HG02938 (cell line): ENCODE measurements around the gene COX10.
A peak's percentile ranks its signal among the peaks of the same experiment; 100 is the strongest.
"Not testable (repeated sequence)": the region's sequence is repeated elsewhere in the genome, so short reads cannot be mapped to it uniquely, and the experiment has no call there.

ENCODE experiments used
- ATAC-seq: cut with Tn5 transposase; IDR thresholded peaks from one replicate; pipeline ENCODE4 v1.9.1; 2021; ENCODE audit warnings: mild to moderate bottlenecking, moderate library complexity; ENCODE audit not compliant: unreplicated experiment

The COX10 gene

DNA sequence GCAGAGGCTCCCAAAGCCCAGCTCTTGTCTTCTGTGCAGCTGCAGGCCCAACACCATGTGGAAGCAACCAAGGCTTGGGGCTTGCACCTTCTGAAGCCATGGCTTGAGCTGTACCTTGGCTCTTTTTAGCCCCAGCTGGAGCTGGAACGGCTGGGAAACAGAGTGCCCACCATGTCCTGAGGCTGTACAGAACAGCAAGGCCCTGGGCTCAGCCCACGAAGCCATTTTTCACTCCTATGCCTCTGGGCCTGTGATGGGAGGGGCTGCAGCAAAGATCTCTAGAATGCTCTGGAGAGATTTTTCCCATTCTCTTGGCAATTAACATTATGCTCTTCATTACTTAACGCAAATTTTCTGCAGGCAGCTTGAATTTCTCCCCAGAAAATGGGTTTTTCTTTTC, 99.3 kb downstream of the COX10 start:
- no peak for ATAC-seq

DNA sequence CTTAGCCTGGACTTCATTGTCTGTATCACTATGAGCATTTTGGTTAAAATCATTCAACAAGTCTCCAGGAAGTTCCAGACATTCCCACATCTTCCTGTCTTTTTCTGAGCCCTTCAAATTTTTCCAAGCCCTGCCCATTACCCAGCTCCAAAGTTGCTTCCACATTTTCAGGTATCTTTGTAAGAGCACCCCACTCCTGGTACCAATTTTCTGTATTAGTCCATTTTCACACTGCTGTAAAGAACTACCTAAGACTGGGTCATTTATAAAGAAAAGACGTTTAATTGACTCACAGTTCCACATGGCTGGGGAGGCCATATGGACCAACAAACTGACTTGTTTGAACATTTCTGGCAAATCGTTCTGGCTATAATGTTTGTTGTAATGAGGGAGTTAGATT, 100.0 kb downstream of the COX10 start:
- ATAC-seq = no peak

DNA sequence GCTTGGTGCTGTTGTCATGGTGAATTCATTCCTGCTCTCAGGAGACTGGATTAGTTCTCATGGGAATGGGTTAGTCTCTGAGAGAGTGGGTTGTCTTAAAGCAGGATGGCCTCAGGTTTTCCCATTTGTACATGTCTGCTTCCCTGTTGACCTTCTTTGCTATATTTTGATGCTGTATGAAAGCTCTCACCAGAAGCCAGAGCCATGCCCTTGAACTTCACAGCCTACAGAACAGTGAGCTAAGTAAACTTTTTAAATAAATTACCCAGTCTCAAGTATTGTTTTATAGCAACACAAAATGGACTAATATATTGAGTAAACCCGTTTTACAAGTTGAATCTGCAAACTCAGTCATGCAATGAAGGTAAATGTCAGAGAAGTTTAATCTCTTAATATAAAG, 100.6 kb downstream of the COX10 start:
- no peak for ATAC-seq

DNA sequence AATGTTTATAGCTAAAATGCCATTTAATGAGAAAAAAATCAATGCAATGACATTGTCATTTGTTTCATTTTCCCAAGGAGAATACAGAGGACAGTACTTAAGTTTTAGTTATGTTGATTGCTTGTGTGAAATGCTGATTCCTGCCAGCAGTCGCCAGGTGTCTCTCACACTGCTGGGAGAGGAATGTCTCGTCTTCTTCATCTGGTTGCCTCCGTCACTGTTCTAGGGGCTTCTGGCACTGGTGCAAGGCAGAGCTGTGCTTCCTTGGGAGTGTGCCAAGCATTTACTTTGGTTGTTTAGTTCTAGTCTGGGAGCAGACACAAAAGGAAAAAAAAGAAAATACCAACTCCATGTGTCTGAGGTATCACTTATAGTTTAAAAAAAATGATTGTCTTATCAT, 107.7 kb downstream of the COX10 start:
- not testable (repeated sequence) for ATAC-seq

DNA sequence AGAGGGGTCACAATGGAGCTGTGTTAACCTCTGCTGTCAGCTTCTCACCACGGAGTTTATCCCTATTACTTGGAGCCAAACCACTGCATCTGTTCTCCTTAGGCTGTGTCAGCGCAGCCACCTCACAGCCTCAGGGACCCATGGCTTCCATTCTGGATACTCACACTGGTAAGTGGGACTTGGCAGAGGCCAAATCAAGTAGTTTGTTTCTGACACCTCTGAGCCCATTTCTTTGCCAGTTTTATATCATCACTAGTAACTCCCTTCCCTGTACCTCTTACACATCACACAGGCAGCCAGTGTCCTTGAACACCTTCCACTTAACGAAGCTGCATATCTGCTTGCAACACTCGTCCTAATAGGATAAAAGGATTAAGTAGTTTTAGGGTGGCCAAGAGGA, 108.5 kb downstream of the COX10 start:
- ATAC-seq = not testable (repeated sequence)

DNA sequence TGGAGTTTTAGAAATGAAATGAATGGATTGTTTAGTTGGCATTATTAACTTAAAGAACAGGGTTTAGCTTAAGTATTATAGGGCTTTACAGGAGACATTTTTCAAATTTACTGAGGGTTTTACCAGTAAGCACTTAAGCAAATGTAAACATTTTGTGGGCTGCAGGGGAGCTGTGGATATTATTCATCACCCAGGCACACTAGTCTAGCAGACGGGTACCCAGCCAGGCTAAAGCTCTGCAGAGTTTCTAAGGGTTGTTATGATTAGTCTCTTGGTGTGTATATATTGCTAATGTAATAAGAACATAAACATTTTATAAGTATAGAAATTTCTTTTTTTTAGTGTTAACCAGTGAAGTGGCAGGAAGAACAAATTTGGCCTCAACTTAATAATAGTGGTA, 110.6 kb downstream of the COX10 start:
- not testable (repeated sequence) for ATAC-seq

DNA sequence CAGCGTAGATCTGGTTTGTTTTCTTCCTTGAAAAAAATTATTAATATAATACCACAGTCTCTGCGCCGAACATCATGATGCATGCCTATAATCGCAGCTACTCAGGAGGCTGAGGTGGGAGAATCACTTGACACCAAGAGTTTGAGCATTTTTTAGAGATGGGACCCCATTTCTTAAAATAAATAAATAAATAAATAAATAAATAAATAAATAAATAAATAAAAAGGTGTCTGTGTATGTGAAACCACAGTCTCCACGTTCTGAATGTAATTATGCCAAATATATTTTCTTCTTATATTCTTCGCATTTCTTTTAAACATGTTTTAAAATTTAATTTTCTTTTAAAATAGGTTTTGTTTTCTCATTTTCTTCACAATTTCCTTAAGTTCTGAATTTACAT, 112.8 kb downstream of the COX10 start:
- not testable (repeated sequence) for ATAC-seq

DNA sequence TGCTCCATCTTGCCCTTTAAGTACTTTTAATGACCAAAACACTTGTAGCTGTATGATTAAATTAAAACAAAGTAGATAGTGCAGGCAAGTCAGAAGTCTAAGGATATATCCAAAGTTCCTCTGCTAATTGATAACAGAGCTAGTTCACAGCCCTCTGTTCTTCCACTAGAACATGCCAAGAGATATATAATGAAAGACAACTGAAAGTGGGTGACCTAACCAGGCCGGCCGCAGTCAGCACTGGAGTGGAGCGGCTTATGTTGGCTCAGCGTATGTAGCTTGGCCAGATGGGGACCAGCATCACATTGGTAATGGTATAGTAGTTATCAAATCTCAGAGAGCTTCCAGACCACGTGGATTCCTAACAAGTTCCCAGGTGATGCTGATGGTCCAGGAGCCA, 115.2 kb downstream of the COX10 start:
- not testable (repeated sequence) for ATAC-seq

DNA sequence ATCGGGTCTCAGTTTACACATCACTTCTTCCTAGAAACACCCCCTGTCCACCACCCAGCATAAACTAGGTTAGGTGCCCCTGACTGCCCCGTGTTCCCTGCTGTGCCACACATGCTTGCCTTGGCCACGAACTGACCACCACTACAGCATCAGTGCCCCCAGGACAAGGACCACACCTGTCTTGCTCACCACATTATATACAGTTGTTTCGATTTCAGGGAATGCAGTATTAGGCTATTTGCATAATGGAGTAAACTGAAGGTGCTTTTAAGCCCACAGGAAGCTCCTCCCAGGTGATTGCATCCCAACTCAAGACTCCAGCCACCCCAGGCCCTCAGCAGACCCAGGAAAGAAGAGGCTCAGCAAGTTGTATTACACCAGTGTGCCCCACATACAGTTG, 117.1 kb downstream of the COX10 start:
- not testable (repeated sequence) for ATAC-seq

DNA sequence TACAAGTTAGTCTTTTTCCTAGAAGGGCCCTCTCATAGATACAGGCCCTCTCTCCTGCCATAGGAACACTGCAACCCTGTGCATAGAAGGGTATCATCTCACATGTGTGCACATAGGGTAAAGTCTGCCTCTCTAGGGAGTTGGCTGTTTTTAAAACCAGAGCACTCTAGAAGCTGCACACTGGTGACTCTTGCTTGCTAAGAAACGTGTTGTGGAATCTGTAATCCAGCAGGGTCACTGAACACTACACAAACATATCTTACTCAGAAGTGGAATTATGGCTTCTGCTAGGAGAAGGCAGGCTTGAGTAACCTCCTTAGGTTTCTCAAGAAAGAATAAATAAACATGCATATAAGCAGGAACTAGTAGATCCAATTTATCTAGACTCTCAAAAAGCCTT, 121.5 kb downstream of the COX10 start:
- ATAC-seq = not testable (repeated sequence)

DNA sequence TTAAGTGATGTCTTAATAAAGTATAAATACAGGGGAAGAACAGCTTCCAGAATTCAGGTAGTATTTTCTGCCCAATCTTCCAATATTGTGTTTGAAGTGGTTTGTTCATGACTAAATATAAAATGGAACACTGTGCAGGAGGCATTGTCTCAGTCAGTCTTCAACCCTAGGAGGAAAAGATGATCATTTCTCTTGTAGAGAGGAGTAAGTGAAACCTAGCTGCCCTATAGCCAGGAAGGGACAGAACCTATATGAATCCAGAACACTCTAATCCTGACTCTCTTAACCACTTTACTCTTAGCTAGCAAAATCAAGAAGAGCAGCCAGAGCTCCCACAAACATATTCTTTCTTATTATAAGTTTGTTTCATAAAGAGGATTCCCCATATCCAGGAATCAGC, 122.2 kb downstream of the COX10 start:
- ATAC-seq = not testable (repeated sequence)

DNA sequence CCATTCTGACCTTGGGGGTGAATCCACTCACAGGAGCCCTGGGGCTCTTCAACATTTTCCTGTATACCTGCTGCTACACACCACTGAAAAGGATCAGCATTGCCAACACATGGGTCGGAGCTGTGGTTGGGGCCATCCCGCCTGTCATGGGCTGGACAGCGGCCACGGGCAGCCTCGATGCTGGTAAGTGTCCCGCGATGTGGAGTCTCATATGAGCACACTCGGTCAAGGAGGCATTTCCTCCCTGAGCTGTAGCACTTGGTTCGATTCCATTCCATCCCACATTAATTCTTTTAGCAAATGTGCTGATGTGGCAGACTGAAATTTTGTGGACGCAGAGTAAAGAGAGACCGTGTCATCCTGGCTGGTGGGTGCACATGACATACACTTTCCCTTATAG, 122.7 kb downstream of the COX10 start:
- ATAC-seq = not testable (repeated sequence)

DNA sequence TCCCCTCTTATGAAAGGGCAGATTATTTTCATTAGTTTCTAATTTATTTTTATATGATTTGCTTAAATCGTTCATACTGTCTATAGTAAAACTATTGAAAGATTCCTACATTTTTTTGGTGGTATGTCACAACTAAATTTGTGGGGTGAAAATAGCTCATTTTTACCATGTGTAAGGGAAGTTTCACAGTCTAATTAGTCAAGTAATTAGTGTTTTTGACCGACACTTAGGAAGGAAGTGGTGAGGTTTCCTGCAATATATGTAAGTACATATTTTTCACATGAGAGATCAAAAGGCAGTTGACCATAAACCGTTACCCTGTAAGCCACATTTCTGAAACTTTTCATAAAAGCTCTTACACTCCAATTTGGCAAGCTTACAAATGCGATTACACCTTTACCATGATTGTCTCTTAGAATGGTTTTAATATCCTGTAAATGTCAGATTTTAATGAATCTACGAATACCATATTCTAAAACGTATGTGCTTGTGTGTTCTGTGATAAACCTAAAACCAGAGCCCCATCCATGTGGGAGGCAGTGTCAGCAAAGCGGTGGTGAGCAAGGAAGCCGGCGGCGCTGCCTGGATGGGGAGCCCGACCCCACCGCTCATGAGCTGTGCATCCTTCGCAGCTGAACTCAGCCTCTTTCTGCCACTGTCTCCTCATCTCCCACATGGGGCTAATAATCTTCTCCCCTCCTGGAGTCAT, 123.5 kb downstream of the COX10 start:
- peak; percentile 66 for ATAC-seq

DNA sequence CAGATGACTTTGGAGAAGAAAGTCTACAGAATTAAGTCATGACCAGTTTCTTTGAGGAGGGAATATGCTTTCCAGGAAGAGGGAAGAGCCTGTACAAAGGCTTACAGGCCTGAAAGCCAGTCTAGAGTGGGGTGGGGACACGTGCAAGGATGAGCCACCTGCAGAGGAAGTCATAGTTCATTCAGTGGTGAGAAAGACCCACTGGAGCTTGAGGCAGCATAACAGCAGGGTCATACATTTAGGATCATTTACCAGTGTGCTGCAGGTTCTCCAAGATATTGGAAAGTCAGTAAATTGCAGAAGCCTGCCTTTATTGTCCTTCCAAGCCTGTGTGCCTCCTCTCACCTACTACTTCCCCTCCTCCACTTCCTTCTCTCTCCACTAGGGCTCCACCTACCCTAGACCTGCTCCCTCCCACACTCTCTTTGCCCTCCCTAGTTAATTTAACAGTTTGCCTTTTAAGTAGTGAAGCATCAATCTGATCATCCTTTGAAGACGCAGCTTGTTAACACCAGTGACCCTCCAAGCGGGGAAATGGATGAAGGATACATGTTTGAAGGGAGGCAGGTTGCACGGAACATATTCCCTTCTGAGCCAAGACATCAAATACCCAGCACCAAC, 127.2 kb downstream of the COX10 start:
- no peak for ATAC-seq

DNA sequence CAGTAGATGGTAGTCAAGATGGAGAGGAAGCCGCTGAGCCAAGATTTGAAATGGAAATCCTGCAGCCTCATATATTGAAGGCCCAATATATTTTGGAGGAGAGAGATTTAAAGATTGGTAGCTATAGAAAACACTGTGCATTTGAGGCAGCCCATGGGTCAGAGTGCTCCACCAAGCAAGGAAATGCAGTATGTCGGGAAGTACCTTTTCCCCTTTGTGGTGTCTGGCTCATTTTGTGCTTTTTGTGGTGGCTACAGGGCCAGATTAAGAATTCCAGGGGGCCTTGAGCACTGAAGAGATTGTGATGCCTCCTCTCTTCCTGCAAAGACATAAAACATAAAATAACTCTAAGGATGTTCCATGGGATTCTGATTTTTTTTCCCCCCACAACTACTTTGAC, 127.8 kb downstream of the COX10 start:
- ATAC-seq = no peak

DNA sequence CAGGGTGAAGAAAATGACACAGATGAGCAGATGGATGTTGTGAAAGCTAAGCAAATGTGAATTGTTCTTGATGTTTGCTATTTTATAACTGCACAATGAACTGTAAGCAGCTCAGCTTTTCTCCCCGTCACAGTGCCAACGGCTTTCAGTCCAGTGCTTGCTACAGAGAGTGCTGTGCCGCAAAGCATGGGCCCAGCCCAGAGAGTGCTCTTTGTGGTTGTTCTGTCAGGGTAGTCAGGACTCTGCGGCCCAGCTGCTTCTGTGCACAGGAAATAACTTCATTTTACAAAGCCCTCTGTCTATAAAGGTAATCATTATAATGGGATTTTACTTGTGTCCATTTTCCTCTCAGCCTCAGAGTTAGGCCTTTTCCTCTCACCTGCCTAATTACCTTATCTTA, 128.3 kb downstream of the COX10 start:
- ATAC-seq = no peak

DNA sequence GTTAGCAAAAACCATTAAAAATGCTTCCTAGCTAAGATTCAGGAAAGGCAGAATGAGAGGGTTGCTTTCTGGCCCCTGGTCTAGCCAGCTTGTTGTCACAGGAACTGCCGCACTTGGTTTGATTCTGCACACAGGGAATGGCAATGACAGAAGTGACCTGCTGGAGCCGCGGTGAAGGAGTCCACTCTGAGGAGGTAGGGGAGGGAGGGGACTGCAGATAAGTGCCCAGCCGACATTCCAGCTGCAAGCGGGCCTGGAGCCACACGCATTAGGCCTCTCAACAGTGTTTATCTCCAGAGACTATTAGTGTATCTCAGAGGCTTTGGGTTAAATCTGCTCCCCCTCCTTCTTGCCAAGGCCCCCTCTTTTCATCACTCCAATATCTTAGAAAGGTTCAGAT, 128.7 kb downstream of the COX10 start:
- no peak for ATAC-seq

DNA sequence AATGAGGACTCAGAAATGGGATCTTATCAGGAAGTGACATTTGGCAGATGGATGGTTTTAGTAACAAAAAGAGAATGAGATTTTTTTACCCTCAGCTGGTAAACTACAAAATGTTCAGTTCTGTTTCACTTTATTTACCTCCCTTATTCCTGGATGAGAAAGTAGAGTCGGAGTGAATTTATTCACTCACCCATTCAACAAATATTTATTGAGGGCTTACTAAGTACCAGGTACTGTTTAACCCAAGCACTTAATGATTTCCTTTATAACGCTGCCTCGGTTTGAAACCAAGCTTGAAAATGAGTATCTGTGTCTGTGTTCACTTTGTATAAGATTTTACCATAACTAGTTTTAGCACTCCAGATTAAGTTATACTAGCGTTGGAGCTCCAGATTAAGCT, 129.3 kb downstream of the COX10 start:
- no peak for ATAC-seq

DNA sequence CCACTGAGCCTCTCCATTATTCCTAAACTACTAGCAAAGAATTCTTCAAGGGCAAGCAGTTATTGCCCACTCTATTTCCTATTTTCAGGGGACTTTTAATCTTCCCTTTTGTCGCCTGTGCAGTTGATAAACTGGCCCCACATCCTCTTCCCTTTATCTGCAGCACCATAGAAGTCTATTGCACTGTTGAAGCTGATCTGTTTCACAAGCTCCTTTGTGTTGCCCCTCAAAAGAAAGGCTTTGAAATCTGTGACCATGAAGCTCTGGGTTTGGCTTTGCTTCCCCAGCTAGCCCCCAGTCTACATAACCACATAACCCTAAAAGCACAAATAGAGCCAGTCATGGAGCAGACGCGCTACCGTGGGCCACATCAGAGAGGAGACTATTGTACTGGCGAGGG, 130.3 kb downstream of the COX10 start:
- ATAC-seq = no peak

DNA sequence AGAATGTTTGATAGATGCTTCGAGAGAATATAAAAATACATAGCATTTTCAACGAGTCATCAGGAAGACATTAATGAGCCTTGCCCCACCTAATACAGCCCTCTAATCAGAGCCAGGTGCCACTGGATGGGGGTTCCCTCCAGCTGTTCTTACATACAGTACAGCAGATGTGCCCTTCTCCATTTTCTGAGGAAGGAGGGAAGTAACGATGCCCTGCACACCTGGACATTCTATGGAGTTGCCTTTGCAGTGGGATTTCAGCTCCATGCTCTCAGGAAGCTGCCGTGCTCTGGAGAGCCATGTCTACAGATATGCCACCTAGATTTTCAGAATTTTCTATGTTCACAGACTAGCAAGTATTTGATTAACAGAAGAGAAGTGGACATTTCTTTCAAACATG, 131.1 kb downstream of the COX10 start:
- ATAC-seq = no peak

DNA sequence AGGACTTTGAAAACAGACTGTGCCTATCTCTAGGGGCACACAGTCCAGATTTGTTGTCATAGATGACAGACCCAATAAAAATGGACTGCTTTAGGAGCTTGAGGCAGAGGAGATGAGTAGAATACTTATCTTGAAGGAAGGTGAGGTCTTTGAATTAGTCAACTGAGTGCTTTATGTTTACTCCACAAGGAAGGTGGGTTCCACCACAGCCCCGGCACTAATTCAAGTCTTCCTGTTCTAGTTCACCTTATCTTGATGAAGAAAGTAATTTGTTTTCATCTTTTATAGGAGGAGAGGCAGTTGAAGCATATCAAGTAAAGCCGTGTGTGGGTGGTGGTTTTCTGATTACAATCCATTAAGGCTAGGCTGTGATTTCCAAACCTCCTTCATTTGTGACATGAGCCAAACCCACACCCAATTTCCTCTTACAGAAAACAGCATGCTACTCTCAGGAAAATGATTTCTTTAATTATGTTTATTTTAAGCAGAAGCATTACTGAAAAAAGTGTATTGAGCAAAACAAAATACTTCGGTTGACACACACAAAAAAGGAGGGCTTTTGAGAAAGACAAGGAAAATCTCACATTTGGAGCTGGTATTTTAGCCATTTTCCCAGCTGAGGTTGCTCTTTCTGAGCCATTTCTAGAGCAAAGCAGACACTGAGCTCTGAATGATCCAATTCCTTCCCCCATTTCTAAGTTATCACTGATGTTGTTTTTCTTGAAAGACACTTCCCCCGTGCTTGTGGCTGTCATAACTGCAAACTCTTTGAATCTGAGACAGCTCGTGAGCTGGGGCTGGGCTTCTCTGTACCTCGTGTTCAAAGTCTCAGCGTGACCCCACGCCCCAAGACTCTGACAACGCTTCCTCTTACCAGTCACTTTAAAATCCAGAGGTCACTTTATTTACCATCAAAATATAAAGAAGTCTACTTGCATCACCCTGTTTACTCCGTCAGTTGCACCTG, 132.0 kb downstream of the COX10 start:
- no peak for ATAC-seq

DNA sequence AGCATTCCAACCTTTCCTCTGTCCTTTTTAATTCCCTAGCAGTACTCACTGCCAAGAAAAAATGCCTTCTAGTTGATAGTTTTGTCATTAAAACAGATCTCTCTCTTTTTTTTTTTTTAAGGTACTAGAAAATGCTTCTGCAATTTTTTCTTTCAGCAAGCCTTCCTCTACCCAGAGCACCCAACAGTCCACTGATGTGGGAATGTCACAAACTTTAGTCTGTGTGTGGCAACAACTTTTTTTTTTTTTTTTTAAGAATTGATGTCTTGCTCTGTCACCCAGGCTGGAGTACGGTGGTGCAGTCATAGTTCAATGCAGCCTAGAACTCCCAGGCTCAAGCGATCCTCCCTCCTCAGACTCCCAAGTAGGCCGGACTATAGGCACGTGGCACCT, 132.7 kb downstream of the COX10 start:
- ATAC-seq = no peak
